Colonic mucosa (tissue), 4 donors: ENCODE results near the gene CNIH2. TPM values are rescaled to one million over a fixed set of nuclear protein-coding genes. Genes with fewer than 3 reads are reported as not detected.

Experiments
- DNase-seq: peaks from one replicate; pipeline ENCODE4 v3.0.0-alpha.2; 2020
- H3K27ac ChIP-seq: fragments of 200-600 bp; one replicate; pipeline ENCODE4 v1.8.0; 2021
- H3K27me3 ChIP-seq: fragments of 200-600 bp; one replicate; pipeline ENCODE4 v1.8.0; 2021
- H3K36me3 ChIP-seq: fragments of 200-600 bp; one replicate; pipeline ENCODE4 v1.8.0; 2021
- H3K4me1 ChIP-seq: fragments of 200-600 bp; one replicate; pipeline ENCODE4 v1.8.0; 2021; ENCODE audit warnings: mild to moderate bottlenecking
- H3K4me3 ChIP-seq: fragments of 200-600 bp; one replicate; pipeline ENCODE4 v1.8.0; 2021
- H3K9ac ChIP-seq, 2 donors: one replicate each; pipeline ENCODE4 v1.7.0; 2013; ENCODE audit warnings: control low read depth in 2 of 2, low read depth in 2 of 2, low read length in 2 of 2
- H3K9me3 ChIP-seq: fragments of 200-600 bp; one replicate; pipeline ENCODE4 v1.8.0; 2021
- intact Hi-C: fragments of 100-400 bp; cut with DNase I; formaldehyde crosslinking; loops from one replicate; pipeline ENCODE4 v1.14.1; 2022
- total RNA-seq, 2 donors: library from RNA; stranded (reverse); fragmentation: NEBNext Ultra II Directional in 1 of 2; extraction: Animal tissue kit (Norgen Biotek cat#: 25700) in 1 of 2; gene quantifications; one replicate each; pipeline ENCODE4 v1.2.1, GENCODE V29; 2021
- TF ChIP-seq, protein P1 (sequence below): fragments of 200-600 bp; IDR thresholded peaks from one replicate; pipeline ENCODE4 v1.8.0; 2022; ENCODE audit warnings: antibody characterized with exemption, mild to moderate bottlenecking
- donor health status: healthy.
- donor health status: DM: no; HTN: no; CAD: no.
- donor health status: DM: no; HTN: no; CAD: no.

Gene CNIH2
- total RNA-seq, 2 donors from 2014 or later: 0.58 to 0.67 TPM

DNA sequence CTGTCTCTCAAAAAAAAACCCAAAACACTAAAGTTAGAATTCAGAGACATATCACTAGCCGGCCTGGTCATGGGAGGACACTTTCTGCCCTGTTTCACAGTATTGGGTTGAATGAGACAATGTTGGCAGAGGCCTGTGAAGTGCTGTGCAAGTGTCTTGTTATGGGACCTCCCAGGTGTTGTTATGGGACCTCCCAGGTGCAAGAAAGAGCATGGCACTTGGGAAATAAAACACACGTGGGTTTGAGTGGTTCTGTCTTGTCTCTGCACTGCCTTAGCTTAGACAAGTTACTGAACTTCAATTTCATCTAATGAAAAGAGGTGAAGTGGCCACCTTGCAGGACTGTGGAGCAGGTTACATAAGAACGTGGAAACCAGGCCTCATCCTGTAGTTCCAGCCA is 38.5 kb upstream of the CNIH2 start:
- H3K4me3 ChIP-seq: no peak overlapping the region
- no peak overlapping the region for H3K27ac ChIP-seq
- no peak for DNase-seq
- H3K27me3 ChIP-seq: no peaks in the 10 kb centered on the region
- intact Hi-C loops: no loop called here
- no peaks in the 10 kb centered on the region for H3K9me3 ChIP-seq
- no peaks in the 10 kb centered on the region for H3K36me3 ChIP-seq
- TF ChIP-seq, protein P1, sequence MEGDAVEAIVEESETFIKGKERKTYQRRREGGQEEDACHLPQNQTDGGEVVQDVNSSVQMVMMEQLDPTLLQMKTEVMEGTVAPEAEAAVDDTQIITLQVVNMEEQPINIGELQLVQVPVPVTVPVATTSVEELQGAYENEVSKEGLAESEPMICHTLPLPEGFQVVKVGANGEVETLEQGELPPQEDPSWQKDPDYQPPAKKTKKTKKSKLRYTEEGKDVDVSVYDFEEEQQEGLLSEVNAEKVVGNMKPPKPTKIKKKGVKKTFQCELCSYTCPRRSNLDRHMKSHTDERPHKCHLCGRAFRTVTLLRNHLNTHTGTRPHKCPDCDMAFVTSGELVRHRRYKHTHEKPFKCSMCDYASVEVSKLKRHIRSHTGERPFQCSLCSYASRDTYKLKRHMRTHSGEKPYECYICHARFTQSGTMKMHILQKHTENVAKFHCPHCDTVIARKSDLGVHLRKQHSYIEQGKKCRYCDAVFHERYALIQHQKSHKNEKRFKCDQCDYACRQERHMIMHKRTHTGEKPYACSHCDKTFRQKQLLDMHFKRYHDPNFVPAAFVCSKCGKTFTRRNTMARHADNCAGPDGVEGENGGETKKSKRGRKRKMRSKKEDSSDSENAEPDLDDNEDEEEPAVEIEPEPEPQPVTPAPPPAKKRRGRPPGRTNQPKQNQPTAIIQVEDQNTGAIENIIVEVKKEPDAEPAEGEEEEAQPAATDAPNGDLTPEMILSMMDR: no peak
- no peak overlapping the region for H3K9ac ChIP-seq
- no peaks in the 10 kb centered on the region for H3K4me1 ChIP-seq

DNA sequence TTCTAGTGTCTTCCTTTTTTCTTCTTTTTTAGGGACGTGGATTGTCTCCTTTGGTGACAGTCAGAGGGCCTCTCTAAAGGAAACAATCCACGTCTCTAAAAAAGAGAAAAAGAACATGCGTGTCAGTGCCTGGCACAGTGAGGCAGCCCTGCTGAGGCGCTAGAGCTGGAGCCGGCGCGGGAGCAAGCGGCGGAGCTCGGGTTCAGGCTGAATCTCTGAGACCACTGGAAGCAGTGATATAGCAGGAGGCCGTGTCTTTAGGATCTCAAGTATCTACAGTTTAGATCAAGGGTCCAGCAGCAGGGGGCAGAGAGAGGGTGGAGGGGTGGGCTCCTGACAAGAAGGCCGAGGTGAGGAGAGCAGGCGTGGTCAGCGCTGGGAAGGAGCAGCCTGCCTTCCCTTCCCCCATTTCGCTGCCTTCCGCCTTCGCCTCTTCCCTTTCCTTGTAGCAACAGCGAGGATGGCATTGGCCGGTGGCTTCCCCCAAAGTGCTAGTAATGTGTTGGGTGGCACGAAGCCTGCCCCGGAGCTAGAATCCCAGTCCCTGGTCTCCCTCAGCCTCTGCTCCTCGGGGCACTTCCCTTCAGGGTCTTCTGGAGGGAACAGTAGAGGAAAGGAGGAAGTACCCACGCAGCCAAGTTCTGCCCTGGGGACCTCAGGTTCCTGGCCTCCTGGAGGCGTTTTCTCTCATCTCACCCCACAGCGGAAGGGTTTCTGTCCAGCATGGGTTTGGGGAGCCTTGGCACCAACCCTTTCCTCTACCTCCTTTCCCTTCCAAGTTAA is 37.8 kb upstream of the CNIH2 start:
- no peak for DNase-seq
- TF ChIP-seq, protein P1: no peak
- intact Hi-C loops: no loop called here
- Histone ChIP-seq H3K36me3 (no peaks in the 10 kb centered on the region), H3K4me1 (no peaks in the 10 kb centered on the region), H3K27ac (no peak overlapping the region), H3K4me3 (no peak overlapping the region), H3K9me3 (no peaks in the 10 kb centered on the region), H3K9ac (no peak overlapping the region), H3K27me3 (no peaks in the 10 kb centered on the region)

GRCh38 chr11:66240781-66241136 is 37.2 kb upstream of the CNIH2 start:
- intact Hi-C loops: no loop called here
- TF ChIP-seq, protein P1: no peak
- Histone ChIP-seq H3K9me3 (no peaks in the 10 kb centered on the region), H3K9ac (no peak overlapping the region), H3K4me1 (no peaks in the 10 kb centered on the region), H3K27me3 (no peaks in the 10 kb centered on the region), H3K36me3 (no peaks in the 10 kb centered on the region), H3K27ac (no peak overlapping the region), H3K4me3 (no peak overlapping the region)
- DNase-seq: no peak

DNA sequence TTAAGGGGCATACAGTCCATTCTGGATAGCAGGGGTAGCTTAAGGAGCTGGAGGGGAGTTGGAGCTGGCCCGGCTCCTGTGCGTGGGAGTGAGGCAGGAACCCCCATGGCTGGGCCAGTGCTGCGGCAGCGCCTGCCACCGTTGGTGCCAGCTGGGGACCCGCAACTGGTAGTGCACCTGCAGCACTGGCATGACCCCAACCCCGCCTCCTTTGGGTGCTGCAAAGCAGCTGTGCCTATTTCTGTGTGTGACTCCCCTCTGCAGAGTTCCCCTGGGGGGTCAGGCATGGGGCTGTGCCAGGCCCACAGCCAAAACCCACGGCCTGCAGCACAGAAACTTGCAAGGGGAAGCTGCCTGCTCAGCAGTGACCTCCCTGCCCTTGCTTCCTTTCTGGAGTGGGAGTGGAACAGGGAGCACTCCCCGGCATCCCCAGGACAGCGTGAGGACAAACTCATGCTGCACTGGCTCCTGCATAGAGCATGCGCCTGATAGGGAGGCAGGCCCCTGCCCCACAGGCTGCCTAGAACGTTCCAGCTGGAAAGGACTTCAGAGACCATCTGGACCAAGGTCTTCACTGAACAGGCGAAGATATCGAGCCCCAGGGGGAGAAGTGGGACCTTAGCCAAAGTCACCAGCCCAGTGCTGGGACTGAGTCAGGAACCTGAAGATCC is 35.7 kb upstream of the CNIH2 start:
- H3K27ac ChIP-seq: no peak overlapping the region
- no peak overlapping the region for H3K4me3 ChIP-seq
- no peaks in the 10 kb centered on the region for H3K4me1 ChIP-seq
- intact Hi-C loops: no loop called here
- H3K36me3 ChIP-seq: no peaks in the 10 kb centered on the region
- no peaks in the 10 kb centered on the region for H3K9me3 ChIP-seq
- H3K9ac ChIP-seq: no peak overlapping the region
- DNase-seq: no peak
- H3K27me3 ChIP-seq: no peaks in the 10 kb centered on the region
- TF ChIP-seq, protein P1: no peak

DNA sequence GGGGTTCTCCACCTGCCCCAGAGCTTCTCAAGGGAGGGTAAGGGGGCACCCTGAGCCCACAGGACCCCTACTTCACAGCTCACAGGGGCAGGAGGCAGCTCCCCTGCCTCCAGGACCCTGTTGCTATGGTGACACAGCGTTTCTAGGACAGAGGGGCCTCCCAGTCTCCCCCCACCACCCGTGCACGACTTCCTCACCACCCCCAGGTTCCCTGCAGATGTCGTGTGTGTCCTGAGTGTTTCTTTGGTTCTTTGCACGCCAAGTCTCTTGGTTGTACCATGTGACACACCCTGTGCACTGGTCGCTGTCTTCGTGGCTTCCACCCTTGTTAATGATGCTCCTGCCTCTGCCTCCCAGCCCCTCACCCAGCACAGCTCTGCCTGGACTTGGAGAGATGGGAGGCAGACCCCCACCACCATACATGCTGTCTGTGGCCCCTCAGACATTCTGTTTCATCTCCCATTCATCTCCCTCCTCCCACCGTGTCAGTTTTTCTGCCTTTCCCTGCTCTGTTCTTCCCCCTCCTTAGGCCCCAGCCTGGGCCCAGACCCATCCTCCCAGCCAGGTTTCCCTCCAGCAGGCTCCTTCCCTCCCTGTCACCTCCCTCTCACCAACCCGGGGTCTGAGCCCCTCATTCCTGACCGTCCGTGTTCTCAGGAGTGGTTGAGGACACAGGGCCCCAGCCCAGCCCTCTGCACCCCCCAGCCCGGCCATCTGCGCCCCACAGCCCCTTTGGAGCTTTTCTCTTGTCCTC is 34.0 kb upstream of the CNIH2 start:
- no peak overlapping the region for H3K4me3 ChIP-seq
- TF ChIP-seq, protein P1: no peak
- no peak overlapping the region for H3K9ac ChIP-seq
- H3K36me3 ChIP-seq: no peaks in the 10 kb centered on the region
- H3K4me1 ChIP-seq: no peaks in the 10 kb centered on the region
- DNase-seq: no peak
- intact Hi-C loops: no loop called here
- H3K27me3 ChIP-seq: no peaks in the 10 kb centered on the region
- no peaks in the 10 kb centered on the region for H3K9me3 ChIP-seq
- H3K27ac ChIP-seq: no peak overlapping the region
